Fibroblast of villous mesenchyme (primary cell): ENCODE results near the gene SEMA4A. TPM values are rescaled to one million over a fixed set of nuclear protein-coding genes. Genes with fewer than 3 reads are reported as not detected.

ENCODE experiments used
- DNase-seq: peaks from one replicate; pipeline ENCODE4 v3.0.0-alpha.2; 2010; ENCODE audit warnings: low read depth
- H3K4me3 ChIP-seq: 2 replicates; pipeline ENCODE4 v1.5.1; 2011; ENCODE audit warnings: low read depth, mild to moderate bottlenecking, low read length
- CTCF ChIP-seq: IDR thresholded peaks from 2 replicates; pipeline ENCODE4 v1.5.1; 2012; ENCODE audit warnings: low read depth, mild to moderate bottlenecking, low read length; ENCODE audit not compliant: insufficient read depth
- small RNA-seq: library from RNA; depleted of rRNA; stranded (forward); fragments of <200 nt; gene quantifications from one replicate; pipeline ENCODE3, GENCODE V24; 2012
- total RNA-seq: library from RNA; depleted of rRNA; stranded (reverse); fragments of >200 nt; gene quantifications from 2 replicates; pipeline ENCODE4 v1.2.3, GENCODE V29; 2012

Gene SEMA4A
- total RNA-seq, 1 donor: 0.43 TPM

DNA sequence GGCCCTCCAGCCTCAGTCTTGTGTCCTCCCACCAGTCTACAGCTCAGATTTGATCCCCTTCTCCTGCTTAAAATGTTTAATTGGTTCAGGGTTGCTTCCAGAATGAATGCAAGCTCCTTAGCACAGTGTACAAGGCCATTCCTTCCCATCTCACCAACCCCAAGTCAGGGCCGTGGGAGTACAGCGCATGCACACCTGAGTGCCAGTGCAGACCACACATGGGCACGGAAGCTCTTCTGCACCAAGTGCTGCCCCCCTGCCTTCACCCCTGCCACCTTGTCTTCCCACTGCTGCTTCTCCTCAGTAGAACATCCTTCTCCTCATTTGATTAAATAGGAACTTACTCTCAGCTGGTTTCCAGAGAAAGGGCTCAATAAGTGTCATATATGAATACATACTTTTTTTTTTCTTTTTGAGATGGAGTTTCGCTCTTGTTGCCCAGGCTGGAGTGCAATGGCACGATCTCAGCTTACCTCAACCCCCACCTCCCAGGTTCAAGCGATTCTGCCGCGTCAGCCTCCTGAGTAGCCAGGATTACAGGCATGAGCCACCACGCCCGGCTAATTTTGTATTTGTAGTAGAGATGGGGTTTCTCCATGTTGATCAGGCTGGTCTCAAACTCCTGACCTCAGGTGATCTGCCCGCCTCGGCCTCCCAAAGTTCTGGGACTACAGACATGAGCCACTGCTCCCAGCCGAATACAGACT lies 68.8 kb downstream of the SEMA4A start:
- TF ChIP-seq CTCF: no peak
- DNase-seq: no peak
- no peak overlapping the region for H3K4me3 ChIP-seq

DNA sequence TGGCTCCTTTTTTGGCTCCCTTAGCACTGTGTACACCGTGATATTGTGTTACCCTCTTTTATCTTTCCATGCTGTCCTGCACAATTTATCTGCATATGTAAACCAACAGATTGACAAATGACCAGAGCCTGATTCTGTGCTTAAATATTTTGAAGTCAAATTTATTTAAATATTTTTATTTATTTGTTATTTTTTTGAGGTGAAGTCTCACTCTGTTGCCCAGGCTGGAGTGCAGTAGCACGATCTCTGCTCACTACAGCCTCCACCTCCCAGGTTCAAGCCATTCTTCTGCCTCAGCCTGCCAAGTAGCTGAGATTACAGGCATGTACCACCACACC lies 72.3 kb downstream of the SEMA4A start:
- H3K4me3 ChIP-seq: no peak overlapping the region
- TF ChIP-seq CTCF: no peak
- DNase-seq: no peak

- no peak for TF ChIP-seq CTCF
- H3K4me3 ChIP-seq: no peak overlapping the region
- DNase-seq: no peak
Measured at GRCh38 chr1:156226116-156226538, 72.7 kb downstream of the SEMA4A start.

DNA sequence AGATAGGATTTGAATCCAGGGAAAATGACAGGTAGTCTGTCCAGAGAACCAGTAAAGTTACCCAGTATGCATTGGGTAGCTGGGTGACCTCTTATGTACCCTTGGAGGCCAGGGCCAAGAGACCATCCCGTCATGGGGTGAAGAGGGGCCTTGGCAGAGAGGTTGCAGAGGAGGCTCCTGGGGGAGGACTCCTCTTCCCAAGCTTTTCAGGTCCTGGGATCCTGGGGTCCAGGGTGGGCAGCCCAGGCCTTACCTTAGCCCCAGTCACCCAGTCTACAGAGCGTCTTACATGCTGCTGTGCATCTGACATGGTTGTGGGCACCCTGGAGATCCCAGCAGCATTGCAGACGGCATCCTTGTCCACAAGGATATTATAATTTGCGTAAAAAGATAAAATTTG lies 73.4 kb downstream of the SEMA4A start:
- no peak overlapping the region for H3K4me3 ChIP-seq
- TF ChIP-seq CTCF: no peak
- DNase-seq: no peak

Small RNA genes lying within 50 kb of the gene (small RNA-seq; reads per million reads assigned to genes)
- not detected for gene RF00568

Other genes with a start within 250 kb of the SEMA4A start
- gene RIT1, start 242.2 kb upstream of the SEMA4A start, total RNA-seq: 44.5 and 54.8 TPM in 2 replicates
- 23.8 and 42.7 TPM in 2 replicates for gene KHDC4, start 219.2 kb upstream of the SEMA4A start, total RNA-seq
- not detected in 2 replicates for gene RXFP4, start 211.9 kb upstream of the SEMA4A start, total RNA-seq
- 137 and 146 TPM in 2 replicates for gene ARHGEF2, start 175.0 kb upstream of the SEMA4A start, total RNA-seq
- 381 and 386 TPM in 2 replicates for gene SSR2, start 132.6 kb upstream of the SEMA4A start, total RNA-seq
- gene UBQLN4, start 99.8 kb upstream of the SEMA4A start, total RNA-seq: 13.5 and 20.3 TPM in 2 replicates
- 38.3 and 40.6 TPM in 2 replicates for gene LAMTOR2, start 98.8 kb upstream of the SEMA4A start, total RNA-seq
- gene RAB25, start 92.4 kb upstream of the SEMA4A start, total RNA-seq: not detected in 2 replicates
- 1.7 and 1.9 TPM in 2 replicates for gene MEX3A, start 71.1 kb upstream of the SEMA4A start, total RNA-seq
- gene LMNA, start 38.9 kb upstream of the SEMA4A start, total RNA-seq: 694 and 1,059 TPM in 2 replicates
- gene SLC25A44, start 40.5 kb downstream of the SEMA4A start, total RNA-seq: 17.1 and 18.6 TPM in 2 replicates
- 30.2 and 50.9 TPM in 2 replicates for gene PMF1, start 59.4 kb downstream of the SEMA4A start, total RNA-seq
- gene BGLAP, start 88.6 kb downstream of the SEMA4A start, total RNA-seq: not detected in 2 replicates
- gene PAQR6, start 94.5 kb downstream of the SEMA4A start, total RNA-seq: 0.43 and 0.64 TPM in 2 replicates
- 52.2 and 63.5 TPM in 2 replicates for gene SMG5, start 129.2 kb downstream of the SEMA4A start, total RNA-seq
- gene TMEM79, start 130.7 kb downstream of the SEMA4A start, total RNA-seq: 0.86 and 1.3 TPM in 2 replicates
- gene GLMP, start 142.1 kb downstream of the SEMA4A start, total RNA-seq: 55.3 and 55.4 TPM in 2 replicates
- 0.32 TPM in 1 of 2 replicates, not detected in the other for gene VHLL, start 145.7 kb downstream of the SEMA4A start, total RNA-seq
- 268 and 431 TPM in 2 replicates for gene CCT3, start 184.7 kb downstream of the SEMA4A start, total RNA-seq
- gene TSACC, start 184.9 kb downstream of the SEMA4A start, total RNA-seq: not detected in 2 replicates
- gene RHBG, start 215.6 kb downstream of the SEMA4A start, total RNA-seq: not detected in 2 replicates